Stimulated activated CD8-positive, alpha-beta memory T cell treated with anti-CD3 and anti-CD28 coated beads, Interleukin-12 subunit alpha, Interleukin-12 subunit beta, amount 100 ng/mL, for 24 hours (primary cell): ENCODE results near the gene CYP2B6.
"Not testable (repeated sequence)": the region's sequence is repeated elsewhere in the genome, so short reads cannot be mapped to it uniquely, and the experiment has no call there.

Source experiments
- DNase-seq: peaks from one replicate; pipeline ENCODE4 v3.0.0-alpha.2; 2020; ENCODE audit errors: extremely low read depth

Gene CYP2B6

GRCh38 chr19:41030651-41031050 is 39.6 kb downstream of the CYP2B6 start:
- DNase-seq: no peak

- no peak for DNase-seq
These were observed 40.8 kb downstream of the CYP2B6 start for GRCh38 chr19:41031916-41032315.

GRCh38 chr19:41033324-41033723 is 42.2 kb downstream of the CYP2B6 start:
- not testable (repeated sequence) for DNase-seq

GRCh38 chr19:41039806-41040205 is 48.7 kb downstream of the CYP2B6 start:
- DNase-seq: no peak

- DNase-seq: not testable (repeated sequence)
These were observed 54.0 kb downstream of the CYP2B6 start for GRCh38 chr19:41045095-41045494.

- DNase-seq: no peak
These were observed 59.3 kb downstream of the CYP2B6 start for GRCh38 chr19:41050426-41050825.

- DNase-seq: not testable (repeated sequence)
These were observed 61.1 kb downstream of the CYP2B6 start for GRCh38 chr19:41052162-41052561.

GRCh38 chr19:41053331-41053730 is 62.2 kb downstream of the CYP2B6 start:
- not testable (repeated sequence) for DNase-seq

GRCh38 chr19:41064974-41065569 is 74.0 kb downstream of the CYP2B6 start:
- DNase-seq: no peak
